Colonic mucosa (tissue), 4 donors: Measurements from ENCODE around the gene IQGAP2. TPM values are rescaled to one million over a fixed set of nuclear protein-coding genes. Genes with fewer than 3 reads are reported as not detected.

Experiments used
- DNase-seq: peaks from one replicate; pipeline ENCODE4 v3.0.0-alpha.2; 2020
- H3K27ac ChIP-seq: fragments of 200-600 bp; one replicate; pipeline ENCODE4 v1.8.0; 2021
- H3K27me3 ChIP-seq: fragments of 200-600 bp; one replicate; pipeline ENCODE4 v1.8.0; 2021
- H3K36me3 ChIP-seq: fragments of 200-600 bp; one replicate; pipeline ENCODE4 v1.8.0; 2021
- H3K4me1 ChIP-seq: fragments of 200-600 bp; one replicate; pipeline ENCODE4 v1.8.0; 2021; ENCODE audit warnings: mild to moderate bottlenecking
- H3K4me3 ChIP-seq: fragments of 200-600 bp; one replicate; pipeline ENCODE4 v1.8.0; 2021
- H3K9ac ChIP-seq, 2 donors: one replicate each; pipeline ENCODE4 v1.7.0; 2013; ENCODE audit warnings: control low read depth in 2 of 2, low read depth in 2 of 2, low read length in 2 of 2
- H3K9me3 ChIP-seq: fragments of 200-600 bp; one replicate; pipeline ENCODE4 v1.8.0; 2021
- intact Hi-C: fragments of 100-400 bp; cut with DNase I; formaldehyde crosslinking; loops from one replicate; pipeline ENCODE4 v1.14.1; 2022
- total RNA-seq, 2 donors: library from RNA; stranded (reverse); fragmentation: NEBNext Ultra II Directional in 1 of 2; extraction: Animal tissue kit (Norgen Biotek cat#: 25700) in 1 of 2; gene quantifications; one replicate each; pipeline ENCODE4 v1.2.1, GENCODE V29; 2021
- TF ChIP-seq, protein P1 (sequence below): fragments of 200-600 bp; IDR thresholded peaks from one replicate; pipeline ENCODE4 v1.8.0; 2022; ENCODE audit warnings: antibody characterized with exemption, mild to moderate bottlenecking
- donor health status: healthy.
- donor health status: DM: no; HTN: no; CAD: no.
- donor health status: DM: no; HTN: no; CAD: no.

Gene IQGAP2
- total RNA-seq, 2 donors from 2014 or later: 62.2 to 75.6 TPM

DNA sequence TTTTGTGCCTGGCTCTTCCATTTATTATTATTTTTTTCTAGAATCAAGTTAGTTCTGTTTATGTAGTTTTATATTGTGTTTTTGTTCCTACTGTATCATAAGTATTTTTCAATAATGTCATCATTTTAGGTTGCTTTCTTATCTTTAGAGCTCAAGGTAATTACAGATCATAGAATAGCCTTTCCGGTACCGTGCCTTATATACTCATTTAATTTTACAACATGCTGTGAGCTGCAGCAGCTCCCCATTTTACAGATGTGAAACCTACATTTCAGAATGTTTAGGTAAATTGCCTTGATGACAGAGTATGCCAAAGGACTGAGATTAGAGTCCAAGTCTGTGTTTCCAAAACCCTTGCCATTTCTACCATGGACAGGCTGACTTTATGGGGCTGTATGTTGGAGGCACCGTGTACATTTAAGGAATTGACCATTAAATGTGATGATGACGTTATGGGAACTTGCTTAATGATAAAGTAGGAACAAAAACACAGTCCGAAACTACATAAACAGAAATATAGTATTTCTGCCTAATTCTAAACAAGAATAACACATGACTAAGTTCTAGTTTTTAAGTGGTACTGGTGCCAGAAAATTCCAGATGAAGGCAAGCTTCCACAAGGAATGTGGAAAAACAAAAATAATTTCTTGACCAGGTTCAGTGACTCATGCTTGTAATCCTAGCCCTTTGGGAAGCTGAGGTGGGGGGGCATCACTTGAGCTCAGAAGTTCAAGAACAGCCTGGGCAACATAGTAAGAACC, 97.7 kb downstream of the IQGAP2 start:
- Histone ChIP-seq H3K4me3 (no peak overlapping the region), H3K27ac (no peak overlapping the region), H3K36me3 (no peaks in the 10 kb centered on the region), H3K27me3 (no peaks in the 10 kb centered on the region), H3K9me3 (no peaks in the 10 kb centered on the region), H3K9ac (no peak overlapping the region), H3K4me1 (no peaks in the 10 kb centered on the region)
- intact Hi-C loops: no loop called here
- TF ChIP-seq, protein P1, sequence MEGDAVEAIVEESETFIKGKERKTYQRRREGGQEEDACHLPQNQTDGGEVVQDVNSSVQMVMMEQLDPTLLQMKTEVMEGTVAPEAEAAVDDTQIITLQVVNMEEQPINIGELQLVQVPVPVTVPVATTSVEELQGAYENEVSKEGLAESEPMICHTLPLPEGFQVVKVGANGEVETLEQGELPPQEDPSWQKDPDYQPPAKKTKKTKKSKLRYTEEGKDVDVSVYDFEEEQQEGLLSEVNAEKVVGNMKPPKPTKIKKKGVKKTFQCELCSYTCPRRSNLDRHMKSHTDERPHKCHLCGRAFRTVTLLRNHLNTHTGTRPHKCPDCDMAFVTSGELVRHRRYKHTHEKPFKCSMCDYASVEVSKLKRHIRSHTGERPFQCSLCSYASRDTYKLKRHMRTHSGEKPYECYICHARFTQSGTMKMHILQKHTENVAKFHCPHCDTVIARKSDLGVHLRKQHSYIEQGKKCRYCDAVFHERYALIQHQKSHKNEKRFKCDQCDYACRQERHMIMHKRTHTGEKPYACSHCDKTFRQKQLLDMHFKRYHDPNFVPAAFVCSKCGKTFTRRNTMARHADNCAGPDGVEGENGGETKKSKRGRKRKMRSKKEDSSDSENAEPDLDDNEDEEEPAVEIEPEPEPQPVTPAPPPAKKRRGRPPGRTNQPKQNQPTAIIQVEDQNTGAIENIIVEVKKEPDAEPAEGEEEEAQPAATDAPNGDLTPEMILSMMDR: no peak
- DNase-seq: no peak

DNA sequence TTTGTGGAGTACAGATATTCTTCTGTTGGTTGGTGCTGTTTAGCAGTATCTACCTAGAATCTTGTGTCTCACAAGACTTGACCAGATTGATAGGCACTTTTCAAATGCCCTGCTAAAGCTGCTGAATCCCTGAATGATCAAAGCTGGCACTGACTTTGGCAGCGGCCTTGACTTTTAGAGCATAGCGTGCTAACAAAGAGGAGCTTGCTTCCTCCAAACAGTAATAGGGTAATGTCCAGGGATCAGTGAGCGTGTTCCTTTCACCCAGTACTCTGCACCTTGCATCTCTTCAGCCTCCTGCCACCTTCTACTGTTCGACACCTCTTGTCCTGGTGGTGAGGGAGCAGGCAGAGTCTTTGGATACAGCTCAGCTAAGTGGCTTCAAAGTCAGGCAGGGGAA, 100.8 kb downstream of the IQGAP2 start:
- TF ChIP-seq, protein P1: no peak
- no peak for DNase-seq
- intact Hi-C loops: no loop called here
- no peaks in the 10 kb centered on the region for H3K27me3 ChIP-seq
- H3K9ac ChIP-seq: no peak overlapping the region
- H3K9me3 ChIP-seq: no peaks in the 10 kb centered on the region
- H3K4me3 ChIP-seq: no peak overlapping the region
- no peaks in the 10 kb centered on the region for H3K36me3 ChIP-seq
- H3K4me1 ChIP-seq: no peaks in the 10 kb centered on the region
- no peak overlapping the region for H3K27ac ChIP-seq

DNA sequence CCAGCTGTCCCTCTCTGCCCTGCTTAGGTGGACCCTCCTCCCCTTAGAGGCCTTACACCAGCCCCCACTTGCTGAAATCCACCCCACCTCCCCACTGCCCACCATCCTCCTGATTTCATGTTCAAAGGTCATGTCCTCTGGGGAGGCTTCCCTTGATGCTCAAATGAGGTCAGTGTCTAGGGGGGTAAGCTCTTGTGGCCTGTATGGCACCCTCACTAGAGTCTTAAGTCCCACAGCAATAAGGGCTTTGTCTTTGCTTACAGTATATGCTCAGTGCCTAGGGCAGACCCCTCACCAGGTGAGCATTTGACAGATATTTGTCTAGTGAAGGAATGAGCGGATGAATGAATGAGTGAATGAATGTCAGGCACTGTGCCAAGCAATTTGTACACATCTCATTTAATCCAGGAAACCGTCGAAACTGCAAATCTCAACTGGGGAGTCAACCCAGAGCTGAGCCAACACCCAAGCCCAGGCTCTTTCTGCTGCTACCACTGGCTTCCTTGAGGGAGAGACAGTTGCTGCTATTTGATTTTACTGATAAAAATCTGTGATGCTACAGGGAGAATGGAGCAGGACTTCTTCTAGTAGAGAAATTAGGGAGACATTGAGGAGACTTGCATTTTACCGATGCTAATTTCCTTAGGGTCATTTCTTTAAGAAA, 101.9 kb downstream of the IQGAP2 start:
- H3K4me3 ChIP-seq: no peak overlapping the region
- no peak overlapping the region for H3K27ac ChIP-seq
- no peaks in the 10 kb centered on the region for H3K36me3 ChIP-seq
- no peaks in the 10 kb centered on the region for H3K27me3 ChIP-seq
- H3K4me1 ChIP-seq: no peaks in the 10 kb centered on the region
- H3K9me3 ChIP-seq: no peaks in the 10 kb centered on the region
- TF ChIP-seq, protein P1: no peak
- intact Hi-C loops: no loop called here
- no peak for DNase-seq
- no peak overlapping the region for H3K9ac ChIP-seq

DNA sequence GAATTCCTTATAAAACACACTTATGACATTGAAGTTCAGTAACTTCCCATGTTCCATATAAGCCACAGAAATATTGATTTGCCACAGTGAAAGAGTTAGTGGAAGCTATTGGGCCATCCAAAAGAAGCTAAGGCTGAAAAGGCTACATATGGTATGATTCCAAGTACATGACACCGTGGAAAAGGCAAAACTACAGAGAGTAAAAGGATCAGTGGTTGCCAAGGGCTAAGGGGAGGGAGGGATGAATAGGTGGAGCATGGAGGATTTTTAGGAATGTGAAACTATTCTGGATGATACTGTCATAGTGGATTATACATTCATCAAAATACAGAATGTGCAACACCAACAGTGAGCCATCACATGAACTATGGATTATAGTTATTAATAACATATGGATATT, 110.4 kb downstream of the IQGAP2 start:
- H3K27me3 ChIP-seq: no peaks in the 10 kb centered on the region
- H3K36me3 ChIP-seq: no peaks in the 10 kb centered on the region
- intact Hi-C loops: no loop called here
- no peak overlapping the region for H3K4me3 ChIP-seq
- no peak overlapping the region for H3K27ac ChIP-seq
- no peaks in the 10 kb centered on the region for H3K4me1 ChIP-seq
- TF ChIP-seq, protein P1: no peak
- DNase-seq: no peak
- no peaks in the 10 kb centered on the region for H3K9me3 ChIP-seq
- no peak overlapping the region for H3K9ac ChIP-seq

DNA sequence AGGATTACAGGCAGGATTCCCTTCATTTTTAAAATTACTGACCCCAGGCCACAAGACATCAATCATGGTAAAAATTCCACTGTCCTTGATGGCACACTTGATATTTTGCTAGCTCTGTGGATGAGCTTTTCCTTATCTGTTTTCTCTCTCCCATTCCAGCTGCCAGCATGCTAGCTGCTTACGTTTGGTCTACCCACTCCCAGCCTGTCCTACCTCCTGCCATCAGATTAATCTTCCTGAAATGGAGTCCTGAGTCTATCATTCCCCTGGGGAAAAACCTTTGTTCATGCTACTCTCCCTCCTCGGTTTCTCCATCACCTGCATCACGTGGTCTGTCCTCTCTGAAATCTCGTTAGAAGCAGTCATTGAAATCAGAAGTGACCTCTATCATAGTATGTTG, 111.2 kb downstream of the IQGAP2 start:
- intact Hi-C loops: no loop called here
- DNase-seq: no peak
- Histone ChIP-seq H3K27ac (no peak overlapping the region), H3K4me1 (no peaks in the 10 kb centered on the region), H3K27me3 (no peaks in the 10 kb centered on the region), H3K9me3 (no peaks in the 10 kb centered on the region), H3K4me3 (no peak overlapping the region), H3K36me3 (no peaks in the 10 kb centered on the region), H3K9ac (no peak overlapping the region)
- TF ChIP-seq, protein P1: no peak
